LNCaP clone FGC (cell line): ENCODE data around the gene AIG1.

Source experiments
- DNase-seq: peaks from one replicate; pipeline ENCODE4 v3.0.0-alpha.2; 2011; ENCODE audit warnings: low read depth
- H3K4me3 ChIP-seq: 2 replicates; pipeline ENCODE4 v1.5.1; 2011; ENCODE audit warnings: mild to moderate bottlenecking, low read depth, low read length, control low read depth
- CTCF ChIP-seq: IDR thresholded peaks from 2 replicates; pipeline ENCODE4 v1.5.1; 2012; ENCODE audit warnings: mild to moderate bottlenecking; ENCODE audit not compliant: control insufficient read depth, insufficient read depth; ENCODE audit errors: extremely low read depth

AIG1 gene

GRCh38 chr6:143149771-143150170 lies 89.1 kb downstream of the AIG1 start:
- H3K4me3 ChIP-seq = no peak overlapping the region
- TF ChIP-seq CTCF = no peak
- DNase-seq = no peak

GRCh38 chr6:143150281-143150680 lies 89.6 kb downstream of the AIG1 start:
- DNase-seq = no peak
- TF ChIP-seq CTCF = no peak
- no peak overlapping the region for H3K4me3 ChIP-seq

GRCh38 chr6:143151381-143151780 lies 90.7 kb downstream of the AIG1 start:
- H3K4me3 ChIP-seq = no peak overlapping the region
- DNase-seq = no peak
- no peak for TF ChIP-seq CTCF

- no peak for DNase-seq
- no peak overlapping the region for H3K4me3 ChIP-seq
- no peak for TF ChIP-seq CTCF
These were observed 95.0 kb downstream of the AIG1 start for GRCh38 chr6:143155681-143156080.

GRCh38 chr6:143157131-143157530 lies 96.4 kb downstream of the AIG1 start:
- DNase-seq = no peak
- no peak overlapping the region for H3K4me3 ChIP-seq
- TF ChIP-seq CTCF = no peak

GRCh38 chr6:143158113-143158581 lies 97.5 kb downstream of the AIG1 start:
- no peak overlapping the region for H3K4me3 ChIP-seq
- peak; percentile 67 for DNase-seq
- no peak for TF ChIP-seq CTCF

- peak overlapping the region; percentile 1; the same call in 1 of the 2 replicates for H3K4me3 ChIP-seq
- TF ChIP-seq CTCF = no peak
- DNase-seq = peak; percentile 35
These were observed 98.3 kb downstream of the AIG1 start for GRCh38 chr6:143159001-143159400.
